GM18861 (cell line): ENCODE measurements around the gene TMEM11.

Experiments
- ATAC-seq: cut with Tn5 transposase; IDR thresholded peaks from one replicate; pipeline ENCODE4 v1.9.1; 2021; ENCODE audit not compliant: unreplicated experiment

TMEM11 gene, protein sequence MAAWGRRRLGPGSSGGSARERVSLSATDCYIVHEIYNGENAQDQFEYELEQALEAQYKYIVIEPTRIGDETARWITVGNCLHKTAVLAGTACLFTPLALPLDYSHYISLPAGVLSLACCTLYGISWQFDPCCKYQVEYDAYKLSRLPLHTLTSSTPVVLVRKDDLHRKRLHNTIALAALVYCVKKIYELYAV

DNA sequence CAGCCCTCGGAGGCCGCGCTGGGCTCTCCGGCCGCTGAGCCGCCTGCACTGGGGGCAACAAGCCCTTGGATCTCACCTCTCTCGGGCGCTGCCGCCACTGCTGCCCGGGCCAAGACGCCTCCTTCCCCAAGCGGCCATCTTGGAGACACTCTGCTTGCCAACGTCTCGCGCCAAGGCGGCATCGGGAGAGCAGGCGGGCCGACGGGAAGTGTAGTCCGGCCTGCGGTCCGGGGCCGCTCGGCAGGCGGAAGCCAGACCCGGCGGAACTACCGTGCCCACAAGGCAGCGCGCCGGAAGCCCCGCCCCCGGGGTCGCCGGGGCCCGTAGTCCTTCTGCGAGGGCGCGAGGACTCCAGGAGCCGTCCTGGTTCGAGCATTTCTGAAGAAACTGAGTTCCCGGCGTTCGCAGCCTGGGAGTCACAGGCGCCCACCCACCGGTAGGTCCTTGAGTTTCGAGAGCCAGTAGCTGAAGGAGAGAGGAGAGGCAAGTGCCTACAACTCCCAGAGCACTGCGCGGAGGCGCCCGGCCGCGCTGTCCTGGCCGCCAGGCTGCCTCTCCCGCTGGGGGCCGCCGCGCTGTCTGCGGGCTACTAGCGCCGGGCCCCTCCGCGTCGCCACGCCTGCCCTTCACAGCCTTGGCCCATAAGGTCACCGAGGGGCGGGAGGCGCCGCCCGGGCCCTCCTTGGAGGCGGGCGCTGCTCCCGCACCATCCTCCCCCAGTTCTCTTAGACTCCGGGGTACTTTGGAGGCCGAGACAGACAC is at the start of gene TMEM11:
Gene TMEM11, minus strand, starts transcription at position 147 of the 762 bp plus-strand sequence. Its CDS starts 9 bp downstream, at position 138.
- ATAC-seq, result peak; percentile 92

DNA sequence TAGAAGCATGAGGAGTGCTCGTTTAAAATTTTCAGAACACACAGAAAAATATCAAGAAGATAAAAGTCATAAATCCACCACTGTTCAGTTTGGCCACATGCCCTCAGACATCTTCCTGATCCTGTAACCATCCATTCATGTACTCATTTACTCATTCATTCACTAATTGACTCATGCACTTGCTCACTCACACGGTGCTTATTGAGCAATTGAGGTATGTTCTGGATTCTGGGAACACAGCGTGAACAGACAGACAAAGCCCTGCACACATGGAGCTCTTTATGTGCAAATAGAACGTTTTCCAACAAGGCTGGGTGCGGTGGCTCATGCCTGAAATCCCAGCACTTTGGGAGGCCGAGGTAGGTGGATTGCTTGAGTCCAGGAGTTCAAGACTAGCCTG is 49.4 kb upstream of the TMEM11 start:
- ATAC-seq, result no peak

DNA sequence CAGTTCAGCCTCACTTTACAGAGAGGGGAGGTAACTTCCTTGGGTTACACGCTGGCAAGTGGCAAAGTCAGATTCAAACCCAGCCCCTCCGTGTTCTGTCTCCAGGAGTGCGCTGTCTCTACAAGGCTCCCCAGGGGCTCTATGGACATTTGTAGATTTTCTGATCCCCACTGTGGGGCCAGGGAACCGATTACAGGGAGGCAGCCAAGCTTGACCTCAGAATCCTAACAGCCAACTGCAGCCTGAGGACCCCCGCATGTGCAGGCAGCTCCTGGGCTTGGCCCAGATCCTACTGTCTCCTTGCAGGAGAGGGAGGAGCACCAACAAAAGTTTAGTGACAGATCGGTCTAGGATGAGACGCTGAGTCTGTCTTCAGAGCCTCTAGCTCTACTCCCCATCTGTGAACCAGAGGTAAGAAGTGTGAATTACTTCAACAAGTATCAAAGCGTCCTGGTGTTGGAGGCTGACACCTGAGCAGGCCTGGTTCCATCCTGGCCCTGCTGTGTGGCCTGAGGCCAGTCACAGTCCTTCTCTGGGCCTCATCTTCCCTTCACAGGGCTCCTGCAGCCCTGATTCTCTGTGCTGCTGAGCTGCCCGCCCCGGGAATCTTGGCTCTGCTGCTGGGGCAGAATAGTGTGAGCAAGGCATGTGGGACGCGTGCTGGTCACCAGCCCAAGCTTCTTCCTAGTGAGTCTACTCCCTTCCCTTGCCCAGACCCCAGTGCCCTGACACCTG is 48.5 kb upstream of the TMEM11 start:
- ATAC-seq, result no peak

DNA sequence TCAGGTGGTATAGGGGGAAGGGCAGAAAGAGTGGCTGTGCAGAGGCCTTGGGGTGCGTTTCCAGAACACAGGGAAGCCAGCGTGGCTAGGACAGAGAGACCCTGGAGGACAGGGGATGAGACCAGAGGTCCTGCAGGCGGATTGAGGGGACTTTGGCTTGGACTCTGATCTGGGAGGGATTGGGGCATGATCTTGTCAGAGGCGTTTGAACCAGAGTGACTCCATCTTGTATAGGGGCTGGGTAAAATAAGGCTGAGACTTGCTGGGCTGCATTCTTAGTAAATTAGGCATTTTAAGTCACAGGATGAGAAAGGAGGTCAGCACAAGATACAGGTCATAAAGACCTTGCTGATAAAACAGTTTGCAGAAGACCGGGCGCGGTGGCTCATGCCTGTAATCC is 44.6 kb upstream of the TMEM11 start:
- no peak for ATAC-seq

DNA sequence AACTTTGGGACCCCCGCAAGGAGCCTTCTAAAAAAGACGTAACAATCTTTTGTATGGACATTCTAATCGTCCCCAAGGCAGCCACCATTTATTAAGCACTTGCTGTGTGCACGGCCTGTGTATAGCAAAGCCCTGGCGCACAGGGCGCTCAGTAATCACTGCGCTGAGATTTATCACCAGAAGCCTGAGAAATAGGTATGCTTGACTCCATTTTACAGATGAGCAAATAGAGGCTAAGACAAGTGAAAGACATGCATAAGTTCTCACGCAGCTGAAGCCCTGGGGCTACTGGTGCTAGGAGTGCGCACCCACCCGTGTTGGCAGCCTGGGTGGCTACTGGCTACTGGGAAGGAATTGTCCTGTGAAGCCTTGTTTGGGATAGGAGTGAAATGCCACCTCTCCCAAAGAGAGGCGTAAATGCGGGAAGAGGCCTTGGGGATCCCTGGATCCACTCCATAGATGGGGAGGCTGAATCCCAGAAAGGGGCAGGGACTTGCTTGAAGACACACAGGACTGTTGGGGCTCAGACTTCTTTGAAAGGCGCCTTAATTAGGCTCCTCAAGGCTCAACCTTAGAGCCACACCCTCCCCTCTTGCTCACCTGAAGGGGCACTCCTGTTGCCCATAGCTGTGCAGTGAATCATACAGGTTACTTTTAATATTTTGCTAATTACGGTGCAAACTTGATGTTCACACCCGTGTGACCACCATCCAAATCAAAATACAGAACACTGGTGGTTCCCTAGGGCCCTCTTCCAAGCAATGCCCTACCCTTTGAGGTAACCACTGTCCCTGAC is 39.9 kb upstream of the TMEM11 start:
- peak; percentile 11 for ATAC-seq

DNA sequence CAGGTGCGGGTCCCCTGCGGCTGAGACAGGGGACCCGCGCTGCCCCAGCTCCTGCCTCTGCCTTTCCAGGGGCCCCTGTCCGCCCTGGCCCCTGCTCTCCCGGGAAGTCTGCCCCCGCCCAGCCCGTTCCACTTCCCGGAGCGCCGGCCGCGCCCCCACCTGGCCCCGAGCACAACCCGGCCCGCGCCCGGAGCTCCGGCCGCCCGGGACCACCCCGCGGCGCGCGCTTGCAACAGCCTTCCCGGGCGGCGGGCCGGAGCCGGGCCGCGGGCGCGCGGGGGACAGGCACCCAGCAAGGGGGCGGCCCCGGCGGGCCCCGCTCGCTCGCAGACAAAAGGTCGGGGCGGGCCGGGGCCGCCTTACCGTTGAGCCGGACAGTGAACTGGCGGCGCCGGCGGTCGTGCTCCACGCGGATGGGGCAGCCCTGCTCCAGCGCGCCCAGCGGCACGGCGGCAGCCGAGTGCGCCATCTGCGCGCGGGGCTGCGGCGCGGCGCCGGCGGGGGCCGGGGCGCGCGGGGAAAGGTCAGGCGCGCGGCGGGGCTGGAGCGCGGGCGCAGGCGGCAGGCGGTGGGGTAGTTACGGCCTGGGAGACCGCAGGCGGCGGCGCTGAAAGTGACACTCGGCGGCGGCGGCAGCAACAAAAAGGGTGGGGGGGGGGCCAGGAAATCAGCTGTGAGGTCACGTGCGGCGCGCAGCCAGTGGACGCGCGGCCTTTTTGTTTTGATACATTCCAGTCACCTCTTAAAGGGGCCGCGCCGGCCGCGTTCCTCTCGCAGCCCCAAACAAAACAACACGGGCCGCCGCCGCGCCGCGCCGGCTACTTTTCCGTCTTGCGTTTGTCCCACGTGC is 39.1 kb upstream of the TMEM11 start, which contains the start of gene NATD1:
Gene NATD1, minus strand, starts transcription at position 615 of the 850 bp plus-strand sequence. Its CDS starts 146 bp downstream, at position 469.
- peak; percentile 53 for ATAC-seq

- ATAC-seq, result no peak
These were observed 38.4 kb upstream of the TMEM11 start for GRCh38 chr17:21252289-21252795.

DNA sequence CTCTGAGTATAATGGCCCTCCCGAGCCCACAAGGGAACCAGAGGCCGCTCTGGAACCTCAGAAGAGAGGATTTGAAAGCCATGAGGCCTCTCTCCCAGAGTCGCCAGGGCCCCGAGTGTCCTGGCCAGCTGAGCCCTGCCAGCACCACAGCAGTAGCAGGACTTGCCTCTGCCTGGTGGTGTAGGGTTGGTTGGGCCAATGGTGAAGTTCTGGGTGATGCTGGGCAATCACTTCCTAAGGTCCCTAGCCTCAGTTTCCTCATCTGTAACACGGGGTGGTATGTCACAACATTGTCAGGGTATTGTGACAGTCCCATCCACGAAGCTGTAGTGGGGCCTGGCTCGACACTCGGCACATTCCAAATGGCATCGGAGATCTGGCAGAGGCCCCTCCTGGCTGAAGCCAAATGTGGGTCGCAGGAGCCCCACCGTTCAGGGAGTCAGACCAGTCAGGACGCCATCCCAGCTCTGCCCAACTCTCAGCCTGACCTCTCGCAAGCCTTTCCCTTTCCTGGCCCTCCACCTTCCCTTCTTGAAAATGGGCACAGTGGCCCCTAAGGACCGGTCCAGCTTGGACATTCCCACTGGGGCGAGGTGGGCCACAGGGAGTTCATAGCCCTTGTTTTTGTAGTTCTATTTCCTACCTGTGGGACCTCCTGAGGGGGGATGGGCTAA is 37.5 kb upstream of the TMEM11 start:
- ATAC-seq, result no peak

GRCh38 chr17:21250854-21251253 is 36.9 kb upstream of the TMEM11 start:
- ATAC-seq, result no peak

GRCh38 chr17:21249920-21250703 is 36.2 kb upstream of the TMEM11 start:
- no peak for ATAC-seq

- no peak for ATAC-seq
These were observed 35.3 kb upstream of the TMEM11 start for GRCh38 chr17:21249086-21249795.

DNA sequence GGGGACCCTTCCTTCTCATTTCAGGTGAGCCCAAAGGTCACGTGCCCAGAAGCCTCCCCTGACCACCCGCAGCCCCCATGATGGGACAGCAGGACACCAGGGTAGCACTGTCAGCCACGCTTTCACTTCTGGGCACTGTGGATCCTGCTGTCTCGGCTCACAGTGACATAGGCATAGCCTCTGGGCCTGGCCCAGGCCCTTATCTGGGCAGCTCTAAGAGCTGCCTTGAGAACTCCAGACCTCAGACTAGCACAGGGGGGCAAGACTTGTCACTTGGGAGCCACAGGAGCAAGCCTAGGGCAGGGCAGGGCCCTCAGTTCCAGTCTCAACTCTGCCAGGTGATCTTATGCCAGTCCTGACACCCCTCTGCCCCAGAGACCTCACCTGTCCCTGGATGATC is 34.5 kb upstream of the TMEM11 start:
- no peak for ATAC-seq

- ATAC-seq, result no peak
These were observed 33.7 kb upstream of the TMEM11 start for GRCh38 chr17:21247552-21248258.

DNA sequence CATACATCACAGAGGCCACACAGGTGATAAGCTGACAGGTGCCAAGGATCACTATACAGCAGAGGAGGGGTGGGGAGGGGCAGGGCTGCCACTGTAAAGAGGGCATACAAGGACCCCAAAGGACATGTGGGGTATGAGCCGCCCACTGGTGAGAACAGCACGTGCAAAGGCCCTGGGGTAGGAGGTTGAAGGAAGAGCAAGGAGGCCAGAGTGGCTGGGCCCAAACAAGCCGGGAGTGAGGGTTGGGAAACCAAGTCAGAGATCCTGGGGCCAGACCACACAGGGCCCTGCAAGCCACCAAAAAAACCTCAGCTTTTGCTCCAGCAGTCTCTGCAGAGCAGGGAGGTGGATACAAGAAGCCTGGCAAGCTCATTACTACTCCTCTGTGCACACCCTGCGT is 32.7 kb upstream of the TMEM11 start:
- no peak for ATAC-seq

GRCh38 chr17:21245639-21246084 is 31.7 kb upstream of the TMEM11 start:
- no peak for ATAC-seq

GRCh38 chr17:21243516-21244303 is 29.7 kb upstream of the TMEM11 start:
- no peak for ATAC-seq
